ENCODE data around the gene TSPEAR. TPM values are rescaled to one million over a fixed set of nuclear protein-coding genes. Genes with fewer than 3 reads are reported as not detected.

Gene TSPEAR
- total RNA-seq, 1 experiment from 2014 or later, result 2.1 TPM

GRCh38 chr21:44475266-44475845, 236.0 kb downstream of the TSPEAR start:
- ATAC-seq (no peak), DNase-seq (ENCODE audit: low spot score) (no peak)
- TF ChIP-seq JAZF1 (CRISPR knock-in tag; IDR thresholded peaks at IDR 0.05), result no peak
- no peak for TF ChIP-seq USF2 (CRISPR knock-in tag; IDR thresholded peaks at IDR 0.05)
- TF ChIP-seq ZNF512 (CRISPR knock-in tag; IDR thresholded peaks at IDR 0.05; ENCODE audit: borderline replicate concordance), result no peak
- TF ChIP-seq PRDM15 (CRISPR knock-in tag; IDR thresholded peaks at IDR 0.05), result no peak
- TF ChIP-seq GRHL2 (CRISPR knock-in tag; IDR thresholded peaks at IDR 0.05; ENCODE audit: insufficient replicate concordance, severe bottlenecking), result no peak
- TF ChIP-seq ZNF121 (CRISPR knock-in tag; IDR thresholded peaks at IDR 0.05), result no peak
- no peak for TF ChIP-seq STAT6 (CRISPR knock-in tag; conservative IDR thresholded peaks at IDR 0.05; ENCODE audit: low read depth)
- no peak for TF ChIP-seq FOXK1 (CRISPR knock-in tag; IDR thresholded peaks at IDR 0.05)
- Mint-ChIP-seq H3K27me3 (ENCODE audit: low read depth) (no peaks in the 10 kb centered on the region; the same call in 1 of the 2 replicates), H3K4me1 (peaks cover 12% of the 10 kb centered on the region), H3K27ac (no peak overlapping the region), H3K36me3 (no peaks in the 10 kb centered on the region; the same call in 1 of the 2 replicates), H3K9me3 (peaks cover 7% of the 10 kb centered on the region), H3K4me3 (no peak overlapping the region)
- CTCF ChIA-PET, result interaction anchor here (0.9 kb wide), 1 partner anchor 31 kb away, joined by 3 read pairs; no protein-coding TSS in a partner anchor
- POLR2A ChIA-PET, result no interaction called here

- peaks cover 4% of the 10 kb centered on the region for H3K9me3 Mint-ChIP-seq
- no peak for ATAC-seq
- peaks cover 12% of the 10 kb centered on the region for H3K4me1 Mint-ChIP-seq
- no peak for DNase-seq (ENCODE audit: low spot score)
- no peak overlapping the region for H3K4me3 Mint-ChIP-seq
- H3K27ac Mint-ChIP-seq, result no peak overlapping the region
- CTCF ChIA-PET, result interaction anchor here (0.8 to 1.2 kb wide), 2 partner anchors 14 to 16 kb away, joined by 3 read pairs; no protein-coding TSS in a partner anchor
- H3K27me3 Mint-ChIP-seq (ENCODE audit: low read depth), result no peaks in the 10 kb centered on the region
- POLR2A ChIA-PET, result no interaction called here
- H3K36me3 Mint-ChIP-seq, result no peaks in the 10 kb centered on the region; the same call in 1 of the 2 replicates
- TF ChIP-seq CTCF (IDR thresholded peaks at IDR 0.05) (no peak), USF1 (CRISPR knock-in tag; IDR thresholded peaks at IDR 0.05) (no peak), NR3C1 (CRISPR knock-in tag; conservative IDR thresholded peaks at IDR 0.05; ENCODE audit: low read depth) (no peak), ZNF232 (CRISPR knock-in tag; IDR thresholded peaks at IDR 0.05) (no peak), MAX (CRISPR knock-in tag; IDR thresholded peaks at IDR 0.05) (no peak), GRHL2 (CRISPR knock-in tag; IDR thresholded peaks at IDR 0.05; ENCODE audit: insufficient replicate concordance, severe bottlenecking) (no peak), ATF1 (CRISPR knock-in tag; IDR thresholded peaks at IDR 0.05) (no peak), AR (CRISPR knock-in tag; IDR thresholded peaks at IDR 0.05) (no peak), EMX1 (CRISPR knock-in tag; IDR thresholded peaks at IDR 0.05) (no peak), ZNF317 (CRISPR knock-in tag; IDR thresholded peaks at IDR 0.05; ENCODE audit: borderline replicate concordance, low read depth) (no peak)
Observed at GRCh38 chr21:44473915-44474555, 237.3 kb downstream of the TSPEAR start.
